Measurements from ENCODE around the gene IGFL3.

- no peak for TF ChIP-seq CTCF (optimal IDR thresholded peaks at IDR 0.05 in 1 of 3, IDR thresholded peaks at IDR 0.05 in 1 of 3, conservative IDR thresholded peaks at IDR 0.05 in 1 of 3; ENCODE audit: extremely low read depth in 1 of 3, insufficient read depth in 2 of 3, low read length in 3 of 3)
- no peak for TF ChIP-seq EZH2 (IDR thresholded peaks at IDR 0.05; ENCODE audit: low read length)
These were observed 20.3 kb upstream of the IGFL3 start for GRCh38 chr19:46144756-46145155.

Measured in keratinocyte (primary cell).